Sigmoid colon (tissue), 4 donors: ENCODE results near the gene ITGA1.

Source experiments
- EP300 ChIP-seq, 4 donors: sonication (generic); formaldehyde crosslinking; IDR thresholded peaks; one replicate each; pipeline ENCODE4 v1.6.1; 2017; ENCODE audit warnings: antibody characterized with exemption in 4 of 4
- TF ChIP-seq, protein P1 (sequence below), 4 experiments: fragments of 450-650 bp in 3 of 4; fragments of 200-600 bp in 1 of 4; IDR thresholded peaks; one replicate each; pipeline ENCODE4 v1.5.1; 2016 to 2019; ENCODE audit warnings: antibody characterized with exemption in 4 of 4, mild to moderate bottlenecking in 3 of 4, moderate library complexity in 2 of 4

GRCh38 chr5:52837591-52838001 lies 49.9 kb downstream of the ITGA1 start:
- TF ChIP-seq, protein P1, sequence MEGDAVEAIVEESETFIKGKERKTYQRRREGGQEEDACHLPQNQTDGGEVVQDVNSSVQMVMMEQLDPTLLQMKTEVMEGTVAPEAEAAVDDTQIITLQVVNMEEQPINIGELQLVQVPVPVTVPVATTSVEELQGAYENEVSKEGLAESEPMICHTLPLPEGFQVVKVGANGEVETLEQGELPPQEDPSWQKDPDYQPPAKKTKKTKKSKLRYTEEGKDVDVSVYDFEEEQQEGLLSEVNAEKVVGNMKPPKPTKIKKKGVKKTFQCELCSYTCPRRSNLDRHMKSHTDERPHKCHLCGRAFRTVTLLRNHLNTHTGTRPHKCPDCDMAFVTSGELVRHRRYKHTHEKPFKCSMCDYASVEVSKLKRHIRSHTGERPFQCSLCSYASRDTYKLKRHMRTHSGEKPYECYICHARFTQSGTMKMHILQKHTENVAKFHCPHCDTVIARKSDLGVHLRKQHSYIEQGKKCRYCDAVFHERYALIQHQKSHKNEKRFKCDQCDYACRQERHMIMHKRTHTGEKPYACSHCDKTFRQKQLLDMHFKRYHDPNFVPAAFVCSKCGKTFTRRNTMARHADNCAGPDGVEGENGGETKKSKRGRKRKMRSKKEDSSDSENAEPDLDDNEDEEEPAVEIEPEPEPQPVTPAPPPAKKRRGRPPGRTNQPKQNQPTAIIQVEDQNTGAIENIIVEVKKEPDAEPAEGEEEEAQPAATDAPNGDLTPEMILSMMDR (IDR thresholded peaks at IDR 0.05): no peak
- TF ChIP-seq EP300 (IDR thresholded peaks at IDR 0.05): no peak
